HEK293 (cell line): ENCODE measurements around the gene CTXND2.

Experiments used
- CTCF ChIA-PET: fragments of 350-600 bp; formaldehyde crosslinking; extraction: SDS; loops from one replicate; lab custom pipeline; 2021; ENCODE audit warnings: antibody characterized with exemption; lab: Yijun Ruan, JAX
- POLR2A ChIA-PET: fragments of 300-600 bp; formaldehyde crosslinking; extraction: SDS; loops from one replicate; lab custom pipeline; 2020; ENCODE audit warnings: antibody characterized with exemption, inconsistent platforms; lab: Yijun Ruan, JAX
- H3K27ac ChIP-seq: fragments of 200-500 bp; sonication (Bioruptor generic); 2 replicates; pipeline ENCODE4 v1.5.1; 2014; ENCODE audit warnings: low read depth, low read length, control low read depth, inconsistent platforms; ENCODE audit errors: extremely low read depth
- H3K36me3 ChIP-seq, 2 experiments: fragments of 200-500 bp in 1 of 2; sonication (Bioruptor generic) in 1 of 2; 1 replicate in 1 of 2; 2 replicates in 1 of 2; pipeline ENCODE4 v1.5.1; 2014 to 2017; ENCODE audit warnings: inconsistent platforms in 2 of 2, low read length in 2 of 2; ENCODE audit not compliant: control insufficient read depth in 2 of 2, insufficient read depth in 1 of 2
- H3K4me1 ChIP-seq: fragments of 200-500 bp; sonication (Bioruptor generic); 2 replicates; pipeline ENCODE4 v1.5.1; 2014; ENCODE audit warnings: mild to moderate bottlenecking, low read length, inconsistent platforms; ENCODE audit not compliant: control insufficient read depth, insufficient read depth
- H3K4me3 ChIP-seq: 2 replicates; pipeline ENCODE4 v1.5.1; 2011; ENCODE audit warnings: low read depth, mild to moderate bottlenecking, control low read depth, low read length, moderate library complexity
- H3K9me3 ChIP-seq: fragments of 200-500 bp; sonication (Bioruptor generic); 2 replicates; pipeline ENCODE4 v1.5.1; 2014; ENCODE audit warnings: low read depth, low read length, inconsistent platforms; ENCODE audit not compliant: control insufficient read depth, insufficient read depth
- BCL11A ChIP-seq: fragments of 450-650 bp; formaldehyde crosslinking; IDR thresholded peaks from 2 replicates; pipeline ENCODE4 v1.5.1; 2016; ENCODE audit warnings: low read depth, missing biosample characterization, missing genetic modification characterization
- SALL2 ChIP-seq: fragments of 450-650 bp; formaldehyde crosslinking; IDR thresholded peaks from 2 replicates; pipeline ENCODE4 v1.5.0; 2017; ENCODE audit warnings: missing biosample characterization, mild to moderate bottlenecking, missing genetic modification characterization, borderline replicate concordance
- ZBTB1 ChIP-seq: fragments of 450-650 bp; formaldehyde crosslinking; IDR thresholded peaks from 2 replicates; pipeline ENCODE4 v1.5.1; 2016; ENCODE audit warnings: missing biosample characterization, missing genetic modification characterization
- ZBTB21 ChIP-seq: fragments of 450-650 bp; formaldehyde crosslinking; IDR thresholded peaks from 2 replicates; pipeline ENCODE4 v1.5.1; 2017; ENCODE audit warnings: missing biosample characterization, missing genetic modification characterization
- ZBTB8A ChIP-seq: fragments of 450-650 bp; formaldehyde crosslinking; IDR thresholded peaks from 2 replicates; pipeline ENCODE4 v1.5.1; 2016; ENCODE audit warnings: missing biosample characterization, missing genetic modification characterization
- ZFP3 ChIP-seq: fragments of 450-650 bp; formaldehyde crosslinking; IDR thresholded peaks from 2 replicates; pipeline ENCODE4 v1.5.1; 2016; ENCODE audit warnings: low read depth, missing biosample characterization, missing genetic modification characterization
- ZNF121 ChIP-seq: fragments of 450-650 bp; formaldehyde crosslinking; IDR thresholded peaks from 2 replicates; pipeline ENCODE4 v1.5.1; 2016; ENCODE audit warnings: missing biosample characterization, missing genetic modification characterization
- ZNF19 ChIP-seq: fragments of 450-650 bp; formaldehyde crosslinking; IDR thresholded peaks from 2 replicates; pipeline ENCODE4; 2016; ENCODE audit warnings: missing biosample characterization, missing genetic modification characterization, low read depth
- ZNF239 ChIP-seq: fragments of 450-650 bp; formaldehyde crosslinking; IDR thresholded peaks from 2 replicates; pipeline ENCODE4 v1.5.1; 2016; ENCODE audit warnings: missing biosample characterization, missing genetic modification characterization
- ZNF558 ChIP-seq: fragments of 450-650 bp; formaldehyde crosslinking; IDR thresholded peaks from 2 replicates; pipeline ENCODE4 v1.5.1; 2016; ENCODE audit warnings: missing biosample characterization, missing genetic modification characterization
- ZNF560 ChIP-seq: fragments of 450-650 bp; formaldehyde crosslinking; IDR thresholded peaks from 2 replicates; pipeline ENCODE4 v1.5.1; 2017; ENCODE audit warnings: missing biosample characterization, missing genetic modification characterization, borderline replicate concordance
- ZNF585B ChIP-seq: fragments of 450-650 bp; formaldehyde crosslinking; IDR thresholded peaks from 2 replicates; pipeline ENCODE4 v1.5.1; 2016; ENCODE audit warnings: missing biosample characterization, missing genetic modification characterization
- ZNF843 ChIP-seq: fragments of 450-650 bp; formaldehyde crosslinking; IDR thresholded peaks from 2 replicates; pipeline ENCODE4 v1.5.1; 2016; ENCODE audit warnings: missing biosample characterization, missing genetic modification characterization
- TF ChIP-seq, protein P1 (sequence below): fragments of 450-650 bp; formaldehyde crosslinking; IDR thresholded peaks from 2 replicates; pipeline ENCODE4 v1.5.1; 2016; ENCODE audit warnings: missing biosample characterization, missing genetic modification characterization
- TF ChIP-seq, protein P2 (sequence below): fragments of 450-650 bp; formaldehyde crosslinking; IDR thresholded peaks from 2 replicates; pipeline ENCODE4 v1.5.0; 2017; ENCODE audit warnings: missing biosample characterization, missing genetic modification characterization, borderline replicate concordance
- TF ChIP-seq, protein P3 (sequence below): fragments of 450-650 bp; formaldehyde crosslinking; IDR thresholded peaks from 2 replicates; pipeline ENCODE4 v1.5.1; 2016; ENCODE audit warnings: missing biosample characterization, missing genetic modification characterization
- TF ChIP-seq, protein P4 (sequence below): fragments of 450-650 bp; formaldehyde crosslinking; IDR thresholded peaks from 2 replicates; pipeline ENCODE4 v1.5.1; 2016; ENCODE audit warnings: missing biosample characterization, missing genetic modification characterization, borderline replicate concordance

The CTXND2 gene

DNA sequence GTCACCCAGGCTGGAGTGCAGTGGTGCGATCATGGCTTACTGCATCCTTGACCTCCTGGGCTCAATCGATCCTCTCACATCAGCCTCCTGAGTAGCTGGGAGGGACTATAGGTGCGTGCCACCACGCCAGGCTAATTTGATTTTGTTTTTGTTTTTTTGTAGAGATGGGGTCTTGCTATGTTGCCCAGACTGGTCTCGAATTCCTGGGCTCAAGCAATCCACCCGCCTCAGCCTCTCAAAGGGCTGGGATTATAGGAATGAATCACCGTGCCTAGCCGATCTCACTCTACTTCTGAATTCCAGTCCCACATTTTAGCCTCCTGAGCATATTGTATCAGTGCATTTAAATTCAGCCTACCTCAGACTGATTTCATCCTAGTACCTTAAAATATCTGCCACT, 1.8 kb downstream of the CTXND2 start:
- Histone ChIP-seq H3K27ac (no peak overlapping the region), H3K36me3 (no peaks in the 10 kb centered on the region), H3K9me3 (no peaks in the 10 kb centered on the region), H3K4me1 (peaks cover 3% of the 10 kb centered on the region), H3K4me3 (no peak overlapping the region)
- TF ChIP-seq ZNF585B (peak; percentile 78), SALL2 (tag by site-specific recombination) (no peak), ZBTB21 (tag by site-specific recombination) (no peak), ZNF558 (tag by site-specific recombination) (no peak), ZNF560 (tag by site-specific recombination) (no peak), ZNF239 (no peak), ZFP3 (no peak), BCL11A (tag by site-specific recombination) (no peak), ZBTB8A (tag by site-specific recombination) (0 out of 2 replicates have a peak, but pooled peaks have one; percentile 26), ZNF19 (no peak), ZNF121 (tag by site-specific recombination) (peak; percentile 75)
- TF ChIP-seq, protein P1, sequence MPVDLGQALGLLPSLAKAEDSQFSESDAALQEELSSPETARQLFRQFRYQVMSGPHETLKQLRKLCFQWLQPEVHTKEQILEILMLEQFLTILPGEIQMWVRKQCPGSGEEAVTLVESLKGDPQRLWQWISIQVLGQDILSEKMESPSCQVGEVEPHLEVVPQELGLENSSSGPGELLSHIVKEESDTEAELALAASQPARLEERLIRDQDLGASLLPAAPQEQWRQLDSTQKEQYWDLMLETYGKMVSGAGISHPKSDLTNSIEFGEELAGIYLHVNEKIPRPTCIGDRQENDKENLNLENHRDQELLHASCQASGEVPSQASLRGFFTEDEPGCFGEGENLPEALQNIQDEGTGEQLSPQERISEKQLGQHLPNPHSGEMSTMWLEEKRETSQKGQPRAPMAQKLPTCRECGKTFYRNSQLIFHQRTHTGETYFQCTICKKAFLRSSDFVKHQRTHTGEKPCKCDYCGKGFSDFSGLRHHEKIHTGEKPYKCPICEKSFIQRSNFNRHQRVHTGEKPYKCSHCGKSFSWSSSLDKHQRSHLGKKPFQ (tag by site-specific recombination) = no peak
- TF ChIP-seq, protein P2, sequence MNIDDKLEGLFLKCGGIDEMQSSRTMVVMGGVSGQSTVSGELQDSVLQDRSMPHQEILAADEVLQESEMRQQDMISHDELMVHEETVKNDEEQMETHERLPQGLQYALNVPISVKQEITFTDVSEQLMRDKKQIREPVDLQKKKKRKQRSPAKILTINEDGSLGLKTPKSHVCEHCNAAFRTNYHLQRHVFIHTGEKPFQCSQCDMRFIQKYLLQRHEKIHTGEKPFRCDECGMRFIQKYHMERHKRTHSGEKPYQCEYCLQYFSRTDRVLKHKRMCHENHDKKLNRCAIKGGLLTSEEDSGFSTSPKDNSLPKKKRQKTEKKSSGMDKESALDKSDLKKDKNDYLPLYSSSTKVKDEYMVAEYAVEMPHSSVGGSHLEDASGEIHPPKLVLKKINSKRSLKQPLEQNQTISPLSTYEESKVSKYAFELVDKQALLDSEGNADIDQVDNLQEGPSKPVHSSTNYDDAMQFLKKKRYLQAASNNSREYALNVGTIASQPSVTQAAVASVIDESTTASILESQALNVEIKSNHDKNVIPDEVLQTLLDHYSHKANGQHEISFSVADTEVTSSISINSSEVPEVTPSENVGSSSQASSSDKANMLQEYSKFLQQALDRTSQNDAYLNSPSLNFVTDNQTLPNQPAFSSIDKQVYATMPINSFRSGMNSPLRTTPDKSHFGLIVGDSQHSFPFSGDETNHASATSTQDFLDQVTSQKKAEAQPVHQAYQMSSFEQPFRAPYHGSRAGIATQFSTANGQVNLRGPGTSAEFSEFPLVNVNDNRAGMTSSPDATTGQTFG (tag by site-specific recombination) = no peak
- TF ChIP-seq, protein P3, sequence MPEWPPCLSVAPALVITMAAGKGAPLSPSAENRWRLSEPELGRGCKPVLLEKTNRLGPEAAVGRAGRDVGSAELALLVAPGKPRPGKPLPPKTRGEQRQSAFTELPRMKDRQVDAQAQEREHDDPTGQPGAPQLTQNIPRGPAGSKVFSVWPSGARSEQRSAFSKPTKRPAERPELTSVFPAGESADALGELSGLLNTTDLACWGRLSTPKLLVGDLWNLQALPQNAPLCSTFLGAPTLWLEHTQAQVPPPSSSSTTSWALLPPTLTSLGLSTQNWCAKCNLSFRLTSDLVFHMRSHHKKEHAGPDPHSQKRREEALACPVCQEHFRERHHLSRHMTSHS (tag by site-specific recombination) = no peak
- TF ChIP-seq, protein P4, sequence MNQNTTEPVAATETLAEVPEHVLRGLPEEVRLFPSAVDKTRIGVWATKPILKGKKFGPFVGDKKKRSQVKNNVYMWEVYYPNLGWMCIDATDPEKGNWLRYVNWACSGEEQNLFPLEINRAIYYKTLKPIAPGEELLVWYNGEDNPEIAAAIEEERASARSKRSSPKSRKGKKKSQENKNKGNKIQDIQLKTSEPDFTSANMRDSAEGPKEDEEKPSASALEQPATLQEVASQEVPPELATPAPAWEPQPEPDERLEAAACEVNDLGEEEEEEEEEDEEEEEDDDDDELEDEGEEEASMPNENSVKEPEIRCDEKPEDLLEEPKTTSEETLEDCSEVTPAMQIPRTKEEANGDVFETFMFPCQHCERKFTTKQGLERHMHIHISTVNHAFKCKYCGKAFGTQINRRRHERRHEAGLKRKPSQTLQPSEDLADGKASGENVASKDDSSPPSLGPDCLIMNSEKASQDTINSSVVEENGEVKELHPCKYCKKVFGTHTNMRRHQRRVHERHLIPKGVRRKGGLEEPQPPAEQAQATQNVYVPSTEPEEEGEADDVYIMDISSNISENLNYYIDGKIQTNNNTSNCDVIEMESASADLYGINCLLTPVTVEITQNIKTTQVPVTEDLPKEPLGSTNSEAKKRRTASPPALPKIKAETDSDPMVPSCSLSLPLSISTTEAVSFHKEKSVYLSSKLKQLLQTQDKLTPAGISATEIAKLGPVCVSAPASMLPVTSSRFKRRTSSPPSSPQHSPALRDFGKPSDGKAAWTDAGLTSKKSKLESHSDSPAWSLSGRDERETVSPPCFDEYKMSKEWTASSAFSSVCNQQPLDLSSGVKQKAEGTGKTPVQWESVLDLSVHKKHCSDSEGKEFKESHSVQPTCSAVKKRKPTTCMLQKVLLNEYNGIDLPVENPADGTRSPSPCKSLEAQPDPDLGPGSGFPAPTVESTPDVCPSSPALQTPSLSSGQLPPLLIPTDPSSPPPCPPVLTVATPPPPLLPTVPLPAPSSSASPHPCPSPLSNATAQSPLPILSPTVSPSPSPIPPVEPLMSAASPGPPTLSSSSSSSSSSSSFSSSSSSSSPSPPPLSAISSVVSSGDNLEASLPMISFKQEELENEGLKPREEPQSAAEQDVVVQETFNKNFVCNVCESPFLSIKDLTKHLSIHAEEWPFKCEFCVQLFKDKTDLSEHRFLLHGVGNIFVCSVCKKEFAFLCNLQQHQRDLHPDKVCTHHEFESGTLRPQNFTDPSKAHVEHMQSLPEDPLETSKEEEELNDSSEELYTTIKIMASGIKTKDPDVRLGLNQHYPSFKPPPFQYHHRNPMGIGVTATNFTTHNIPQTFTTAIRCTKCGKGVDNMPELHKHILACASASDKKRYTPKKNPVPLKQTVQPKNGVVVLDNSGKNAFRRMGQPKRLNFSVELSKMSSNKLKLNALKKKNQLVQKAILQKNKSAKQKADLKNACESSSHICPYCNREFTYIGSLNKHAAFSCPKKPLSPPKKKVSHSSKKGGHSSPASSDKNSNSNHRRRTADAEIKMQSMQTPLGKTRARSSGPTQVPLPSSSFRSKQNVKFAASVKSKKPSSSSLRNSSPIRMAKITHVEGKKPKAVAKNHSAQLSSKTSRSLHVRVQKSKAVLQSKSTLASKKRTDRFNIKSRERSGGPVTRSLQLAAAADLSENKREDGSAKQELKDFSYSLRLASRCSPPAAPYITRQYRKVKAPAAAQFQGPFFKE (tag by site-specific recombination) = no peak
- ChIA-PET POLR2A (no interaction called here), CTCF (no interaction called here)

DNA sequence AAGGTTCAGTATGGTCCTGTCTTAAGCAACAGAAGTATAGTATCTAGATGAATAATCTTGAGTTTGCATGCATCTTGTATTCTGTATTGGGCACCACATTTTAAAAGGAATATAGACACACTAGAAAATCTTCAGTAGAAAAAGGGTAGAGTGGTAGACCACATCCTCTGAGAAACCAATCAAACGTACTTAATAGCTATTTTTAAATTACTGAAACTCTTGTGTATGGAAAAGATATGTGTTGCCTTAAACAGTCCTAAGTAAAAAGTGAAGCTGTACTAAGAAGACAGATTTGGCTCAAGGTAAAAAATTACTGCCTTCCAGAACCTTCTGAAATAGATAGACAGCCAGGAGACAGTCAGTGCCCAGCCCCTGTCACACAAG, 3.1 kb downstream of the CTXND2 start:
- Histone ChIP-seq H3K27ac (no peak overlapping the region), H3K36me3 (no peaks in the 10 kb centered on the region), H3K9me3 (no peaks in the 10 kb centered on the region), H3K4me3 (no peak overlapping the region), H3K4me1 (peaks cover 3% of the 10 kb centered on the region)
- POLR2A ChIA-PET = no interaction called here
- CTCF ChIA-PET = interaction anchor here (1.2 kb wide), 1 partner anchor 106 kb away, joined by 5 read pairs; no protein-coding TSS in a partner anchor
- TF ChIP-seq ZBTB1 (tag by site-specific recombination) = no peak
- TF ChIP-seq, protein P4 (tag by site-specific recombination) = no peak
- TF ChIP-seq ZNF843 = no peak
